Uterus (tissue), 2 donors: ENCODE results near the gene CTDP1.

Experiments
- POLR2A ChIP-seq, 2 donors: fragments of 450-650 bp; IDR thresholded peaks; one replicate each; pipeline ENCODE4 v1.6.1; 2016; ENCODE audit warnings: antibody characterized with exemption in 2 of 2, mild to moderate bottlenecking in 1 of 2, moderate library complexity in 1 of 2
- TF ChIP-seq, protein P1 (sequence below), 4 experiments: fragments of 200-600 bp in 2 of 4; fragments of 450-650 bp in 2 of 4; sonication (generic) in 2 of 4; IDR thresholded peaks; one replicate each; pipeline ENCODE4 v1.5.1; 2016 to 2019; ENCODE audit warnings: antibody characterized with exemption in 4 of 4, mild to moderate bottlenecking in 2 of 4, moderate library complexity in 1 of 4

DNA sequence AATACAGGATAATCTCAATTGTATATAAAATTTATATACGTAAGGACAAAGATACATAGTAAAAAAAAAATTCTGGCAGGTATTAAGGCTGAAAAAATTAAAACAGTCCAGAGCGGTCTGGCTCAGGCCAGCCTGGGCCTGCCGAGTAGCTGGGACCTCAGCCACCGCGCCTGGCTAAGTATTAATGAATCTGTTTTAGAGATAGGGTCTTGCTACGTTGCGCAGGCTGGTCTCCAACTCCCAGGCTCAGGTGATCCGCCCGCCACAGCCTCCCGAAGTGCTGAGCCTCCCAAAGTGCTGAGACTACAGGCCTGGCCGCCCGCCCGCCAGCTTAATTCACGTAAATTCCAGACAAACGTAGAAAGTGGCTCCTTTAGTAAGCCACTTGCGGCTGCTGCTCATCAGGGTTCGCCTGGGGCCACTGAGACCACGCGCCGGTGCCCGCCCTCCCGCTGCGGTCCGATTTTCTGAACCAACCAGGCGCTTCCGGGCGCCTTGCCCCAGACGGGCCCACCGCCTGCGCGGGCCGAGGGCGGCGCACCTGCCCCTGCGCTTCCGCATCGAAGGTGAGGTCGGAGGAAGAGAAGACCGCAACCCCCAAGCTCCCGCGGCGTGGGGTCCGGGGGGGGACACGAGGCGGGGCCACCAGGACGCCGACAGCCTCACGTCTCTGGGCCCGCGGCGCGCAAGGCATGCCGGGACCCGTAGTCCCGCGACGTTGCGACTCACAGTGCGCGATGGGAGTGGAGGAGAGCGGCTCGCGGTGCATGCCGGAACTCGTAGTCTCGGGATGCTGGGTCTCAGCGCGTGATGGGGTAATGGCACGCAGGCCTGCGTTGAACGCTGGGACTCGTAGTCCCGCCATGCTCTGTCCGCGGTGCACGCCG is 695 bp upstream of the CTDP1 start:
- TF ChIP-seq POLR2A (IDR thresholded peaks at IDR 0.05), result peak in 1 of 2 donors; percentile 58
- TF ChIP-seq, protein P1, sequence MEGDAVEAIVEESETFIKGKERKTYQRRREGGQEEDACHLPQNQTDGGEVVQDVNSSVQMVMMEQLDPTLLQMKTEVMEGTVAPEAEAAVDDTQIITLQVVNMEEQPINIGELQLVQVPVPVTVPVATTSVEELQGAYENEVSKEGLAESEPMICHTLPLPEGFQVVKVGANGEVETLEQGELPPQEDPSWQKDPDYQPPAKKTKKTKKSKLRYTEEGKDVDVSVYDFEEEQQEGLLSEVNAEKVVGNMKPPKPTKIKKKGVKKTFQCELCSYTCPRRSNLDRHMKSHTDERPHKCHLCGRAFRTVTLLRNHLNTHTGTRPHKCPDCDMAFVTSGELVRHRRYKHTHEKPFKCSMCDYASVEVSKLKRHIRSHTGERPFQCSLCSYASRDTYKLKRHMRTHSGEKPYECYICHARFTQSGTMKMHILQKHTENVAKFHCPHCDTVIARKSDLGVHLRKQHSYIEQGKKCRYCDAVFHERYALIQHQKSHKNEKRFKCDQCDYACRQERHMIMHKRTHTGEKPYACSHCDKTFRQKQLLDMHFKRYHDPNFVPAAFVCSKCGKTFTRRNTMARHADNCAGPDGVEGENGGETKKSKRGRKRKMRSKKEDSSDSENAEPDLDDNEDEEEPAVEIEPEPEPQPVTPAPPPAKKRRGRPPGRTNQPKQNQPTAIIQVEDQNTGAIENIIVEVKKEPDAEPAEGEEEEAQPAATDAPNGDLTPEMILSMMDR (IDR thresholded peaks at IDR 0.05), result peak in 1 of 4 experiments; percentile 8
